ENCODE data around the gene OAS2.
A peak's percentile ranks its signal among the peaks of the same experiment; 100 is the strongest.

The OAS2 gene

GRCh38 chr12:113005762-113006161 lies 27.4 kb downstream of the OAS2 start:
- TF ChIP-seq CTCF (IDR thresholded peaks at IDR 0.05; ENCODE audit: low read depth, low read length): peak; percentile 63; the same call in 1 of the 2 replicates
- no peaks in the 10 kb centered on the region for H3K9me3 ChIP-seq (ENCODE audit: severe bottlenecking)
- H3K36me3 ChIP-seq: no peaks in the 10 kb centered on the region
- no peak overlapping the region for H3K27ac ChIP-seq
- H3K27me3 ChIP-seq (ENCODE audit: insufficient read depth, low read depth, severe bottlenecking): peaks cover 11% of the 10 kb centered on the region
- peak; percentile 21 for DNase-seq
- H3K4me3 ChIP-seq (ENCODE audit: low read depth, low read length): no peak overlapping the region

- TF ChIP-seq CTCF (IDR thresholded peaks at IDR 0.05; ENCODE audit: low read depth, low read length): no peak
- Histone ChIP-seq H3K27me3 (ENCODE audit: insufficient read depth, low read depth, severe bottlenecking) (peaks cover 11% of the 10 kb centered on the region), H3K27ac (no peak overlapping the region), H3K9me3 (ENCODE audit: severe bottlenecking) (no peaks in the 10 kb centered on the region), H3K4me3 (ENCODE audit: low read depth, low read length) (no peak overlapping the region), H3K36me3 (no peaks in the 10 kb centered on the region)
- DNase-seq: no peak
Observed at GRCh38 chr12:113006206-113006605, 27.9 kb downstream of the OAS2 start.

GRCh38 chr12:113006641-113007040 lies 28.3 kb downstream of the OAS2 start:
- H3K27me3 ChIP-seq (ENCODE audit: insufficient read depth, low read depth, severe bottlenecking): peaks cover 11% of the 10 kb centered on the region
- TF ChIP-seq CTCF (IDR thresholded peaks at IDR 0.05; ENCODE audit: low read depth, low read length): no peak
- H3K27ac ChIP-seq: no peak overlapping the region
- no peaks in the 10 kb centered on the region for H3K9me3 ChIP-seq (ENCODE audit: severe bottlenecking)
- H3K4me3 ChIP-seq (ENCODE audit: low read depth, low read length): no peak overlapping the region
- no peaks in the 10 kb centered on the region for H3K36me3 ChIP-seq
- DNase-seq: no peak

GRCh38 chr12:113007166-113007565 lies 28.8 kb downstream of the OAS2 start:
- no peak for DNase-seq
- Histone ChIP-seq H3K9me3 (ENCODE audit: severe bottlenecking) (no peaks in the 10 kb centered on the region), H3K36me3 (no peaks in the 10 kb centered on the region)

GRCh38 chr12:113010701-113011100 lies 32.4 kb downstream of the OAS2 start:
- H3K4me3 ChIP-seq (ENCODE audit: low read depth, low read length): no peak overlapping the region
- no peak overlapping the region for H3K27ac ChIP-seq
- DNase-seq: no peak
- H3K36me3 ChIP-seq: no peaks in the 10 kb centered on the region
- no peak for TF ChIP-seq CTCF (IDR thresholded peaks at IDR 0.05; ENCODE audit: low read depth, low read length)
- H3K27me3 ChIP-seq (ENCODE audit: insufficient read depth, low read depth, severe bottlenecking): peaks cover 13% of the 10 kb centered on the region
- H3K9me3 ChIP-seq (ENCODE audit: severe bottlenecking): no peaks in the 10 kb centered on the region

More at GRCh38 chr12:113007166-113007565, 28.8 kb downstream of the OAS2 start:
- no peak for TF ChIP-seq CTCF (IDR thresholded peaks at IDR 0.05; ENCODE audit: low read depth, low read length)
- Histone ChIP-seq H3K27me3 (ENCODE audit: insufficient read depth, low read depth, severe bottlenecking) (peaks cover 11% of the 10 kb centered on the region), H3K27ac (no peak overlapping the region), H3K4me3 (ENCODE audit: low read depth, low read length) (no peak overlapping the region)

GRCh38 chr12:113014565-113014964 lies 36.2 kb downstream of the OAS2 start:
- H3K36me3 ChIP-seq: no peaks in the 10 kb centered on the region
- TF ChIP-seq CTCF (IDR thresholded peaks at IDR 0.05; ENCODE audit: low read depth, low read length): no peak

More at GRCh38 chr12:113014565-113014964, 36.2 kb downstream of the OAS2 start:
- H3K4me3 ChIP-seq (ENCODE audit: low read depth, low read length): no peak overlapping the region
- no peak for DNase-seq
- no peak overlapping the region for H3K27ac ChIP-seq
- H3K27me3 ChIP-seq (ENCODE audit: insufficient read depth, low read depth, severe bottlenecking): peaks cover 16% of the 10 kb centered on the region
- no peaks in the 10 kb centered on the region for H3K9me3 ChIP-seq (ENCODE audit: severe bottlenecking)
